B cell (primary cell): ENCODE measurements around the gene HPS6.

Experiments
- EZH2 ChIP-seq: IDR thresholded peaks from 2 replicates; pipeline ENCODE4 v1.6.1; 2012; ENCODE audit warnings: borderline replicate concordance, low read depth, mild to moderate bottlenecking, moderate library complexity, low read length; ENCODE audit not compliant: insufficient read depth, poor library complexity, severe bottlenecking
- TF ChIP-seq, protein P1 (sequence below): fragments of 200-600 bp; IDR thresholded peaks from one replicate; pipeline ENCODE4 v1.8.0; 2022; ENCODE audit warnings: antibody characterized with exemption, mild to moderate bottlenecking

- TF ChIP-seq, protein P1, sequence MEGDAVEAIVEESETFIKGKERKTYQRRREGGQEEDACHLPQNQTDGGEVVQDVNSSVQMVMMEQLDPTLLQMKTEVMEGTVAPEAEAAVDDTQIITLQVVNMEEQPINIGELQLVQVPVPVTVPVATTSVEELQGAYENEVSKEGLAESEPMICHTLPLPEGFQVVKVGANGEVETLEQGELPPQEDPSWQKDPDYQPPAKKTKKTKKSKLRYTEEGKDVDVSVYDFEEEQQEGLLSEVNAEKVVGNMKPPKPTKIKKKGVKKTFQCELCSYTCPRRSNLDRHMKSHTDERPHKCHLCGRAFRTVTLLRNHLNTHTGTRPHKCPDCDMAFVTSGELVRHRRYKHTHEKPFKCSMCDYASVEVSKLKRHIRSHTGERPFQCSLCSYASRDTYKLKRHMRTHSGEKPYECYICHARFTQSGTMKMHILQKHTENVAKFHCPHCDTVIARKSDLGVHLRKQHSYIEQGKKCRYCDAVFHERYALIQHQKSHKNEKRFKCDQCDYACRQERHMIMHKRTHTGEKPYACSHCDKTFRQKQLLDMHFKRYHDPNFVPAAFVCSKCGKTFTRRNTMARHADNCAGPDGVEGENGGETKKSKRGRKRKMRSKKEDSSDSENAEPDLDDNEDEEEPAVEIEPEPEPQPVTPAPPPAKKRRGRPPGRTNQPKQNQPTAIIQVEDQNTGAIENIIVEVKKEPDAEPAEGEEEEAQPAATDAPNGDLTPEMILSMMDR: no peak
- TF ChIP-seq EZH2: no peak
These were observed 46.1 kb downstream of the HPS6 start for GRCh38 chr10:102111276-102111675.
